Measurements from ENCODE around the gene CACNB4.

DNA sequence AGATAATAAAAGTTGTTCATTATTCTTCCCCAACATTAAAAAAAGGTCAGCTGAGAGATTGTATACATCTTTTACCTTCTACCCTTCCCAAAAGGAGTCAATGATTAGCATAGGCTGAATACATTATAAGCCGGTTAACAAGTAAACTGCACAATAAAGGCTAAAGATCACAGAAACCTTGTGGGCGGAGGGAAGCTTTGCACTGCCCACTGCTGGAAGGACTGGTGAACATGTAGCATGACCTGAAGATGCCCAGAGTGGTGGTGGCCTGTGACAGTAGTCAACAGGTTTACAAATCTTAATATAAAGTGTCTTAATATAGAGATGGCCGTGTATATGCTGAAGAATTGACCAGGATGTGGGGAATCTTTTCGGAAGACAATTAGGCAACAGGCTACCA lies 306.3 kb downstream of the CACNB4 start:
- TF ChIP-seq, protein P1, sequence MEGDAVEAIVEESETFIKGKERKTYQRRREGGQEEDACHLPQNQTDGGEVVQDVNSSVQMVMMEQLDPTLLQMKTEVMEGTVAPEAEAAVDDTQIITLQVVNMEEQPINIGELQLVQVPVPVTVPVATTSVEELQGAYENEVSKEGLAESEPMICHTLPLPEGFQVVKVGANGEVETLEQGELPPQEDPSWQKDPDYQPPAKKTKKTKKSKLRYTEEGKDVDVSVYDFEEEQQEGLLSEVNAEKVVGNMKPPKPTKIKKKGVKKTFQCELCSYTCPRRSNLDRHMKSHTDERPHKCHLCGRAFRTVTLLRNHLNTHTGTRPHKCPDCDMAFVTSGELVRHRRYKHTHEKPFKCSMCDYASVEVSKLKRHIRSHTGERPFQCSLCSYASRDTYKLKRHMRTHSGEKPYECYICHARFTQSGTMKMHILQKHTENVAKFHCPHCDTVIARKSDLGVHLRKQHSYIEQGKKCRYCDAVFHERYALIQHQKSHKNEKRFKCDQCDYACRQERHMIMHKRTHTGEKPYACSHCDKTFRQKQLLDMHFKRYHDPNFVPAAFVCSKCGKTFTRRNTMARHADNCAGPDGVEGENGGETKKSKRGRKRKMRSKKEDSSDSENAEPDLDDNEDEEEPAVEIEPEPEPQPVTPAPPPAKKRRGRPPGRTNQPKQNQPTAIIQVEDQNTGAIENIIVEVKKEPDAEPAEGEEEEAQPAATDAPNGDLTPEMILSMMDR (IDR thresholded peaks at IDR 0.05) = no peak
- TF ChIP-seq POLR2A (IDR thresholded peaks at IDR 0.05; ENCODE audit: low read length) = no peak
- no peak for TF ChIP-seq MYC (IDR thresholded peaks at IDR 0.05; ENCODE audit: borderline replicate concordance, low read length)
- TF ChIP-seq CHD2 (IDR thresholded peaks at IDR 0.05; ENCODE audit: low read length, partially characterized antibody) = no peak
- no peak for TF ChIP-seq ESRRA (IDR thresholded peaks at IDR 0.05; ENCODE audit: borderline replicate concordance, low read length)
